Mesothelial cell of epicardium (in vitro differentiated cells): ENCODE results near the gene HCST. TPM values are rescaled to one million over a fixed set of nuclear protein-coding genes. Genes with fewer than 3 reads are reported as not detected.

ENCODE experiments used
- DNase-seq, 2 experiments: peaks; one replicate each; pipeline ENCODE4 v3.0.0; 2021; ENCODE audit warnings: low spot score in 2 of 2; ENCODE audit not compliant: unreplicated experiment in 2 of 2
- H3K27ac Mint-ChIP-seq: 2 replicates; pipeline ENCODE4 v1.8.0; 2021; ENCODE audit warnings: mixed read lengths
- H3K27me3 Mint-ChIP-seq: 2 replicates; pipeline ENCODE4 v1.8.0; 2021; ENCODE audit warnings: low read depth, mixed read lengths
- H3K36me3 Mint-ChIP-seq: 2 replicates; pipeline ENCODE4 v1.8.0; 2021; ENCODE audit warnings: mixed read lengths
- H3K4me1 Mint-ChIP-seq: 2 replicates; pipeline ENCODE4 v1.8.0; 2021; ENCODE audit warnings: mixed read lengths
- H3K4me3 Mint-ChIP-seq: 2 replicates; pipeline ENCODE4 v1.8.0; 2021; ENCODE audit warnings: mild to moderate bottlenecking, moderate library complexity, mixed read lengths
- H3K9me3 Mint-ChIP-seq: 2 replicates; pipeline ENCODE4 v1.8.0; 2021; ENCODE audit warnings: mixed read lengths
- CTCF ChIP-seq: fragments of 200-600 bp; sonication (generic); IDR thresholded peaks from one replicate; pipeline ENCODE4 v1.5.0; 2021; ENCODE audit warnings: antibody characterized with exemption; ENCODE audit not compliant: unreplicated experiment
- total RNA-seq: library from RNA; stranded (reverse); gene quantifications from 3 replicates; pipeline ENCODE4 v1.2.1, GENCODE V29; 2021

HCST gene
- total RNA-seq, 1 donor from 2014 or later: 0.92 TPM

DNA sequence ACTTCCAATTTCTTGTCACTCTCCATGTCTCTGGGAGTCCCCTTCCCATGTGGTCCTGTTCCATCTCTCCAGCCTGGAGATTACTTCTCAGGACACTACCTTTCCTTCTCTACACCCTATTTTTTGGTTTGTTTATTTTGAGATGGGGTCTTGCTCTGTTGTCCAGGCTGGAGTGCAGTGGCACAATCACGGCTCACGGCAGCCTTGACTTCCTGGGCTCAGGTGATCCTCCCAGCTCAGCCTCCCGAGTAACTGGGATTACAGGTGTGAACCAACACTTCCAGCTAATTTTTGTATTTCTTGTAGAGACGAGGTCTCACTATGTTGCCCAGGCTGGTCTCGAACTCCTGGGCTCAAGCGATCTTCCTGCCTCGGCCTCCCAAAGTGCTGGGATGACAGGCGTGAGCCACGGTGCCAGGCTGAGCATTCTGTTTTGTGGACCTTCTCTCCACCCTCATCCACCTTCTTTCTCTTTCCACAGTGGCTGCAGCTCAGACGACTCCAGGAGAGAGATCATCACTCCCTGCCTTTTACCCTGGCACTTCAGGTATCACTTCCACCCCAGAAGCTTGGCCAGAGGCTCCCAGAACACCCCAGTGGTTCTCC is 644 bp downstream of the HCST start:
- peak overlapping the region; percentile 66 for H3K4me3 Mint-ChIP-seq
- H3K27ac Mint-ChIP-seq: peak overlapping the region; percentile 87
- H3K36me3 Mint-ChIP-seq: no peaks in the 10 kb centered on the region
- peaks cover 26% of the 10 kb centered on the region for H3K4me1 Mint-ChIP-seq
- H3K9me3 Mint-ChIP-seq: no peaks in the 10 kb centered on the region
- TF ChIP-seq CTCF: no peak
- no peak for DNase-seq
- H3K27me3 Mint-ChIP-seq: no peaks in the 10 kb centered on the region

DNA sequence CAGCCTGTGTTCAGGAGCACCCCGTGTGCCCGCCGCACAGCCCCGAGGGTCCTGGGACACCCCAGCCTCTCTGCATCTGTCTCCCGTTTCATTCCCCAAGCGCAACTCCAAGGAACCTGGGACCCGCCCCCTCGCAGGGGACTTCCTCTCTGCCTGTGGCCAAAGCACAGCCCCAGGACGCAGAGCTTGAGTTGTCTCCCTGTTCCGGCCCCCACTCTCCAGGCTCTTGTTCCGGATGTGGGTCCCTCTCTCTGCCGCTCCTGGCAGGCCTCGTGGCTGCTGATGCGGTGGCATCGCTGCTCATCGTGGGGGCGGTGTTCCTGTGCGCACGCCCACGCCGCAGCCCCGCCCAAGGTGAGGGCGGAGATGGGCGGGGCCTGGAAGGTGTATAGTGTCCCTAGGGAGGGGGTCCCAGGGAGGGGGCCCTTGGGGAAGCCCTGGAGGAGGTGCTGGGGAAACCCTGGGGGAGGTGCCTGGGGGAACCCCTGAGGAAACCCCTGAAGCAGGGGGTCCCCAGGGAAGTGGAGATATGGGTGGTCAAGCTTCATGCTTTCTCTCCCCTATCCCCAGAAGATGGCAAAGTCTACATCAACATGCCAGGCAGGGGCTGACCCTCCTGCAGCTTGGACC is 1.3 kb downstream of the HCST start:
- Mint-ChIP-seq H3K27ac (peak overlapping the region; percentile 87), H3K4me1 (peaks cover 25% of the 10 kb centered on the region), H3K9me3 (no peaks in the 10 kb centered on the region), H3K4me3 (peak overlapping the region; percentile 66), H3K36me3 (no peaks in the 10 kb centered on the region), H3K27me3 (no peaks in the 10 kb centered on the region)
- TF ChIP-seq CTCF: no peak
- peak; percentile 31 to 61 for DNase-seq

DNA sequence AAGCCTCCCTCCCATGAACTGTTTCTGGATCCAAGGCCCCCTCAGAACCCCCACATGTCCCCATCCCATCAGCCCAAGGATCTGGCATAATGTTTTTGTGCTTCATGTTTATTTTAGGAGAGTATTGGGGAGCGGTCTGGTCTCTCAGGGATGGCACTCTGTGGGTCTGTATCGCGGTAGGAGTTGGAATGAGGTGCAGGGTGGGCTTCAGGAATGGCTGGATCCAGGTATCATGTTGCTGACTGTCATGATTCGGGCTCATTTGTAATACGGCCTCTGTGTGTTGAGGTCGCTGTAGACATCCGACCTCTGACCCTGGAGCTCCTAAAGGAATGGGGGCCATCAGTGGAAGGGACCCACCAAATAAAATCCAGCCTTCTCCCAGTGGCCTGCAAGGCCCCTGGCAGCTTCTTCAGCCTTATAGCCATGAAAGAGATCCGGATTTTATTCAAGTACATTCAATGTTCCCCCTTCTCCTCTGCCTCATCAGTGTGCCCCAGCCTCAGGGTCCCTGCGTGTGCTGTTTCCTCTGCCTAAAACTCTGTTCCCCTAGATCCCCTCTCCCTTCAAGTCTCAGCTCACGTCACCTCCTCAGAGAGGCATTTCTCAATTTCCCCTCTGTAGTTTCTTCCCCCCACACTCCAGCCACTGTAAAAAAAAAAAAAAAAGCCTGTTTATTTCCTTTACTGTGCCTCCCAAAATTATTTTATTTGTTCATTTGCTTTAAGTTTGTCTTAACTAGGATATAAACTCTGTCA is 2.2 kb downstream of the HCST start:
- Mint-ChIP-seq H3K36me3 (no peaks in the 10 kb centered on the region), H3K27ac (peak overlapping the region; percentile 5), H3K4me3 (no peak overlapping the region), H3K27me3 (no peaks in the 10 kb centered on the region), H3K9me3 (no peaks in the 10 kb centered on the region), H3K4me1 (peaks cover 21% of the 10 kb centered on the region)
- TF ChIP-seq CTCF: no peak
- DNase-seq: no peak

DNA sequence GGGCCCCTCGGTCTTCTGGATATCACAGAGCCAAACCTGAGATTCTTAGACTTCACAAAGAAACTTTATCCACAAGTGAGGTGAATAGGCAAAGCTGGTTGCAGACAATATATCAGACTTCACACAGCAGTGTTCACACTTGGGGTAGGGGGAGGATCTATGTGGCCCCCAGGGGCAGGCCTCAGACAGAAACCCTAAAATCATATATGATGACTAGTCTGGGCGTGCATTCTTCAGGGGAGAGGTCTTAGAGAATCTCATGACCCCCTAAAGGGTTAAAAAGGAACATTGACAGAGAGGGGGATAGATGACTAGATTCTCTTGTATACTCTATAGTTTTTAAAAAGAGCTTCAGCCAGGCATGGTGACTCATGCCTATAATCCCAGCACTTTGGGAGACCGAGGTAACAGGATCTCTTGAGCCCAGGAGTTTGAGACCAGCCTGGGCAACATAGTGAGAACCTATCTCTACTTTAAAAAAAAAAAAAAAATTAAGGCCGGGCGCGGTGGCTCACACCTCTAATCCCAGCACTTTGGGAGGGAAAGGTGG is 2.9 kb downstream of the HCST start:
- Mint-ChIP-seq H3K27me3 (no peaks in the 10 kb centered on the region), H3K27ac (peak overlapping the region; percentile 5), H3K4me1 (peaks cover 21% of the 10 kb centered on the region), H3K9me3 (no peaks in the 10 kb centered on the region), H3K36me3 (no peaks in the 10 kb centered on the region), H3K4me3 (no peak overlapping the region)
- no peak for TF ChIP-seq CTCF
- no peak for DNase-seq

DNA sequence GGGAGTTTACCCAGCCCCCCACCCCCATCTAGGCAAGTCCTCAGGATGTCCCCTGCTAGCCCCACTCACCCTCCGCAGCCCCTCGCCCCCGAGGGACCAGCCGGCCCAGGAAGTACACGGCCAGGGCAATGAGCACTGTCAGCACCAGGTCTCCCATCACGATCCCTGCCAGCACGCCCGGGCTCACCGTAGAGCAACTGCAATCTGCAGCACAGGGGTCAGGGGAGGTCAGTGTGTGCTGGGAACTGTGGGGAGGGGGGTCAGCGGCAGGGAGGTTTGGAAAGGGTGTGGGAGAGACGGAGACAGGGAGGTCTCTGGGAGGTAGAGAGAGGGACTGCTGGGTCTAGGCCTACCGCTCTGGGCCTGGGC is 5.0 kb downstream of the HCST start:
- Mint-ChIP-seq H3K36me3 (no peaks in the 10 kb centered on the region), H3K4me1 (peaks cover 10% of the 10 kb centered on the region), H3K27me3 (no peaks in the 10 kb centered on the region), H3K9me3 (no peaks in the 10 kb centered on the region), H3K27ac (no peak overlapping the region), H3K4me3 (no peak overlapping the region)
- TF ChIP-seq CTCF: no peak
- DNase-seq: no peak
